Left ventricle myocardium superior (tissue), 1 donor: ENCODE results near the gene BMP3. TPM values are rescaled to one million over a fixed set of nuclear protein-coding genes. Genes with fewer than 3 reads are reported as not detected.
"Not testable (repeated sequence)": the region's sequence is repeated elsewhere in the genome, so short reads cannot be mapped to it uniquely, and the experiment has no call there.

Source experiments
- ATAC-seq: fragments of 200-7000 bp; cut with Tn5 transposase; one replicate; pipeline ENCODE4 v1.9.1; 2020; ENCODE audit warnings: mild to moderate bottlenecking, moderate library complexity
- DNase-seq: peaks from one replicate; pipeline ENCODE4 v3.0.0-alpha.2; 2020
- intact Hi-C: fragments of 100-400 bp; cut with micrococcal nuclease; formaldehyde crosslinking; loops from one replicate; pipeline ENCODE4 v1.11.0; 2022
- long read RNA-seq: library from polyadenylated mRNA; unstranded; transcript quantifications from one replicate; pipeline ENCODE4 v2.0.0, GENCODE V29; 2021
- total RNA-seq: library from RNA; stranded (reverse); fragmentation: NEBNext Ultra II Directional; extraction: Animal tissue kit (Norgen Biotek cat#: 25700); gene quantifications from one replicate; pipeline ENCODE4 v1.2.1, GENCODE V29; 2021
- donor health status: DM: no; HTN: yes; CAD: no; lungs with severe emphysema.

Gene BMP3, protein sequence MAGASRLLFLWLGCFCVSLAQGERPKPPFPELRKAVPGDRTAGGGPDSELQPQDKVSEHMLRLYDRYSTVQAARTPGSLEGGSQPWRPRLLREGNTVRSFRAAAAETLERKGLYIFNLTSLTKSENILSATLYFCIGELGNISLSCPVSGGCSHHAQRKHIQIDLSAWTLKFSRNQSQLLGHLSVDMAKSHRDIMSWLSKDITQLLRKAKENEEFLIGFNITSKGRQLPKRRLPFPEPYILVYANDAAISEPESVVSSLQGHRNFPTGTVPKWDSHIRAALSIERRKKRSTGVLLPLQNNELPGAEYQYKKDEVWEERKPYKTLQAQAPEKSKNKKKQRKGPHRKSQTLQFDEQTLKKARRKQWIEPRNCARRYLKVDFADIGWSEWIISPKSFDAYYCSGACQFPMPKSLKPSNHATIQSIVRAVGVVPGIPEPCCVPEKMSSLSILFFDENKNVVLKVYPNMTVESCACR
- not detected for total RNA-seq
- long read RNA-seq = 0 reads

DNA sequence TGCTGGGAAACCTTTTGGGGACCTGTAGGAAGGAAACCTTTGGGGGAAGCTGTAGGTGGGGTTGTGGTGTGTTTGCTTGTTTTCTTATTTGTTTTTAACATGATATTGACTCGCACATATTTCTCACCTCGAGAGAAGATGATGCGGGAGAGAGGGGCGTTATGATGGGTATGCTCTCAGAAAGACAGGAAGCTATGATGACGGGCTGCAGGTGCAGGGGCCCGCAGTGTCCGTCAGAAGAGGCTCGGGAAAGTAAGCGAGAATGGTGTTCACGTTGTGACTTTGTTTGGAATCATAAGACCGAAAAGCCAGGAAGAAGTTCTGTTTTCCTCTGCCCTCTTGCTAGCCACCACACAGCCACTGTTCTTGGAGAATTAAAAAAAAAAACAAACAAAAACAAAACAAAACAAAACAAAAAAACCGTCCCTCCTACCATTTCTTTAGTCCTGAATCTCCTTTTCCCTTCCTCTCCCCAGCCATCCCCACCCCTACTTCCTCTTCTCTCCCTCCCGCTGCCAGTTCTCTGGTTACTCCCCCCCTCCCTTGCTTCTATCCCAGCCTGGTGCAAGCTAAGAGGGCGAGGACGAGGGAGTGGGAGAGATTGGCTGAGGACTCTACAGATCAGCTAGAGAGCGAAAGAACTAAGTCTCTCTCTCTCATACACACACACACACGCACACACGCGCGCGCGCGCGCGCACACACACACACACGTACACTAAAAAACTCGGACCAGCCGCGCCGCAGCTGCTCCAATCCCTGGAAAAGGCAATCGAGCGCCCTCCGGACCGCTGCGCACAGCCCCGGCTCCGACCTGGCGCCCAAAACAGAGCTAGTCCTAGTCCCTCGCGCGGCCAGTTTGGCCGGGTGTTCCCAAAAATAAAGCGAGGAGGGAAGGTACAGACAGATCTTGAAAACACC lies at the start of gene BMP3:
Gene BMP3 (plus strand): TSS at position 648 of the 920 bp plus-strand sequence. CDS start 577 bp downstream, outside the sequence.
- intact Hi-C loops = no loop called here
- ATAC-seq = no peak
- peak; percentile 26 for DNase-seq

- ATAC-seq (no peak), DNase-seq (no peak)
- intact Hi-C loops = no loop called here
Measured at GRCh38 chr4:80986011-80986410, 44.5 kb upstream of the BMP3 start.

DNA sequence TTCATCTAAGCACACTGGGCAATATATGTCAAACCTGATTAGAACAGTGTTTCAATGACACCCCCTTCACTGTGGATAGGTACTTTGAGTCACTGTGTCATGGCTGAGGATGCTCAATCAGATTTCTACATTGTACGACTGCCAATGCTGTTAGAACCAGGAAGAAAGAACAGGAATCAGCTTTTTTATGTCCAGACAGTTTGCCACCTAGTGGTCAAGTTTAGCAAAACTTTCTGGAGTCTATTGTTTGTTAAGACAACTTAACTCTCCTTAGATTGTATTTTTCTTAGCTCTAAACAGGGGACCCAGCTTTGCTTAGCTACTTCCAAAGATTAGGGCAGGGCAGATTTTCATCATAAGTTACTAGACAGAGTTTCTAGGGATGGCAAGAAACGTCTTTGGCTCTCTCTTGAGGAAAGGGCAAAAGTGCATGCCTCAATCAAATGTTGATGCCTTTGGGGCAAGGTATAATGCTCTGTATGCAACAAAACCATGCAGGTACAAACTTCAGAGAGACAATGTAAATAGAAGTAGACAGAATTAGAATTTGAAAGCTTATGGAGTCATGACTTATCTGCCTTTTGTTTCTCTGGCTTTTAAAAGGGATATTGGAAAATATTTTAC lies 40.5 kb upstream of the BMP3 start:
- no peak for DNase-seq
- intact Hi-C loops = loop anchor here (10.0 kb wide), 1 partner anchor 625 kb away; no protein-coding TSS in a partner anchor
- no peak for ATAC-seq

DNA sequence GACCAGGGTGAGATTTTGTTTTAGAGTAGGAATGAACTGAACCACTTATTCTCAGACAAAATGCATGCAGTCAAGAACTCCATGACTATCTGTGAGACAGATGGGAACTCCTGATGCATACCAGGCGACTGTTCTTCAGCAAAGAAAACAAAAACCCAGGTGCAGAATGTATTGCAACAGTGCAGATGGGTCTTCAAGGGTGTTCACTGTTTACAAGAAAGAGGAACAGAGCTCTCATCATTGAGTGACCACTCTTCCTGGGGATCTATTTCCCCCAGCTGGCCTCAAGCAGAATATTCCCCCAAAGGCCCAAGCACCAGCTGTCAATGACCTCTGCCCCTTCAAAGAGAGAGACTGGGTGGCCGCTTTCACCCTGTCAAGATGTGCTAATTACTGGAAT lies 39.7 kb upstream of the BMP3 start:
- DNase-seq = no peak
- intact Hi-C loops = loop anchor here (10.0 kb wide), 1 partner anchor 626 kb away; no protein-coding TSS in a partner anchor
- no peak for ATAC-seq

DNA sequence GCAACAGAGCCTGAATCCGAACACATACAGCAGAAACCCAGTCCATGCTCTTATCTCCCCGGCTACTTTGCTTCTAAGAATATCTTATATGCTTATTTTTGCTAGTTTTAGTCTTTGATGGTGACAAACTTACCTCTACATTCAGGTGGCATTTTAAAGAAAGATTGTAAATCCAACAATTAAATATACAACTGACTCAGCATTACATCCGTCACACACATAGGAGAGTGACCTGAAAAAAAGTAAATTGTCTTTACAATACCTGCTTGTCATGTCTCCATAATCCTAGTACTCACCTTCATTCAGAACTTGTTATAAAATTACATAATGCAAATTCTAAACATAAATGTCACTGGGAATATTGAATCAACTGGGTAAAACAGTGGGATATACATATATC lies 30.6 kb upstream of the BMP3 start:
- DNase-seq (no peak), ATAC-seq (no peak)
- intact Hi-C loops = loop anchor here (10.0 kb wide), 1 partner anchor 635 kb away; no protein-coding TSS in a partner anchor

- intact Hi-C loops = no loop called here
- DNase-seq (no peak), ATAC-seq (no peak)
Measured at GRCh38 chr4:81003597-81004111, 26.9 kb upstream of the BMP3 start.

DNA sequence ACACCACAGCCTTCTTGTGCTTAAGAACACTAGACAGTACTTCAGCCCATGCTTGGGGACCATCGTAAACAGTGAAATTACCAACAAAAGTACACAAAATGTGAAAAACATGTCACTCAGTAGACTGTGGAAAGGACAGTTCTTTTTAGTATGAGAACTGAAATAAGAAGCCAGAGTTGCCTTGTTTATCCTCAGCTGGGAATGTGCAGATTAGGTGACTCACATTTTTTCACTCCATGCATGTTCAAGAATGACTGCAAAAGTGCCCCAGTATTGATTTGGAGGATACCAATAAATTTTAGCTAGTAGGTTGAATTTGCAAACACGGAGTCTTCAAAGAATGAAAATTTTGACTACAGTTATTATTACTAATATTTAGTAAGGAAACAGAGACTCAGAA lies 23.1 kb upstream of the BMP3 start:
- DNase-seq (no peak), ATAC-seq (no peak)
- intact Hi-C loops = no loop called here

DNA sequence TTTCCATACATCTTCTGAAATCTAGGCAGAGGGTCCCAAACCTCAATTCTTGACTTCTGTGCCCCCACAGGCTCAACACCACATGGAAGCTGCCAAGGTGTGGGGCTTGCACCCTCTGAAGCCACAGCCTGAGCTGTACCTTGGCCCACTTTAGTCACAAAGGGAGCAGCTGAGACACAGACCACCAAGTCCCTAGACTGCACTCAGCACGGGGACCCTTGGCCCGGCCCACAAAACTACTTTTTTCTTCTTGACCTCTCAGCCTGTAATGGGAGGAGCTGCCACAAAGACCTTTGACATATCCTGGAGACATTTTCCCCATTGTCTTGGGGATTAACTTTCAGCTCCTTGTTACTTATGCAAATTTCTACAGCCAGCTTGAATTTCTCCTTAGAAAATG lies 13.9 kb upstream of the BMP3 start:
- intact Hi-C loops, ATAC-seq, DNase-seq: not testable (repeated sequence)

DNA sequence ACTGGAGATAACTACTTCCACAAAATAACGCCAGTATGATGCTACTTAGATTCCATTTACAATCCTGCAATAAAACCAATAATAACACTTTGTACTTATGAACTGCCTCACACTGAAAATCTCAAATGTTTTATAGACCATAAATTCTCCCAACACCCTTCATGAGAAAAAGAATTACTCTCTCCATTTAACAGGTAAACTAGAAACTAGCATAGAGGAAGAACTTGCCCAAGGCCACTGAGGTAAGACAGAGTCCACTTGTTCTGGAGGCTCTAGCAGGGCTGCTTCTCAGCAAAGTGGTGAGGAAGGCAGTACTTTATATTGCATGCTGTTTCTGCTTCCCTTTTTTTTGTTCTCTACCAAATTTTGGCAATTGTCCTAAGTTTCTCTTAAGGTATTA lies 11.5 kb upstream of the BMP3 start:
- ATAC-seq (no peak), DNase-seq (no peak)
- intact Hi-C loops = no loop called here

GRCh38 chr4:81021142-81021944 lies 9.2 kb upstream of the BMP3 start:
- ATAC-seq = no peak
- DNase-seq = no peak
- intact Hi-C loops = no loop called here

DNA sequence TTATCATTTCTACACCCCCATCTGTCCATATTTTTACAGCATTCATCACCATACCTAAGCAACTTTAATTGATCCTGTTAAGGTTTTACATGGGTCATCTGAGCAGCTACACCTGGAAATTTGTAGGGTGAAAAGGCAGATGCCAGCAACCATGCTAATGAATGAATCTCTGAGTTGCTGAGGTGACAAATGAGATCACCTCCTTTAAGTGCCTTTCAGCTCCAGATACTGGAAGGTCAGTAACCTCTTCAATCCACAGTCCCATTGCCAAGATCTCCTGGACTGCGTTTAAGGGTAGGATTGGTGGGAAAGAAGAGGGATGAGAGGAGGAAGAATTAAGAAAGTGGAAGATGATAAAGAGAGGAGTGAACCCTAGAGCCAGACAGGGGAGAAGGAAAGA lies 8.5 kb upstream of the BMP3 start:
- ATAC-seq (no peak), DNase-seq (no peak)
- intact Hi-C loops = no loop called here

GRCh38 chr4:81023484-81023883 lies 7.0 kb upstream of the BMP3 start:
- ATAC-seq = no peak
- intact Hi-C loops = no loop called here
- no peak for DNase-seq

DNA sequence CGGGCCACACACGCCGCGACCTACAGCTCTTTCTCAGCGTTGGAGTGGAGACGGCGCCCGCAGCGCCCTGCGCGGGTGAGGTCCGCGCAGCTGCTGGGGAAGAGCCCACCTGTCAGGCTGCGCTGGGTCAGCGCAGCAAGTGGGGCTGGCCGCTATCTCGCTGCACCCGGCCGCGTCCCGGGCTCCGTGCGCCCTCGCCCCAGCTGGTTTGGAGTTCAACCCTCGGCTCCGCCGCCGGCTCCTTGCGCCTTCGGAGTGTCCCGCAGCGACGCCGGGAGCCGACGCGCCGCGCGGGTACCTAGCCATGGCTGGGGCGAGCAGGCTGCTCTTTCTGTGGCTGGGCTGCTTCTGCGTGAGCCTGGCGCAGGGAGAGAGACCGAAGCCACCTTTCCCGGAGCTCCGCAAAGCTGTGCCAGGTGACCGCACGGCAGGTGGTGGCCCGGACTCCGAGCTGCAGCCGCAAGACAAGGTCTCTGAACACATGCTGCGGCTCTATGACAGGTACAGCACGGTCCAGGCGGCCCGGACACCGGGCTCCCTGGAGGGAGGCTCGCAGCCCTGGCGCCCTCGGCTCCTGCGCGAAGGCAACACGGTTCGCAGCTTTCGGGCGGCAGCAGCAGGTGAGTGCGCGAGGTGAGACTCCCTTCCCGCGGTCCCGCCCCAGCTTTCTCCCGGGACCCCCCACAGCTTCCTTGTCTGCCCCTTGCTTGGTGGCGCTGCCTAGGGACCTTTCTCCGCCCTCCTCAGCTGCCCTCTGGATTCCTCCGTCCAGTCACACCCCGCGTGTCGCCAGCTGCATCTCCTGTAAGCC lies 678 bp downstream of the BMP3 start:
- no peak for ATAC-seq
- intact Hi-C loops = no loop called here
- DNase-seq = no peak

GRCh38 chr4:81031796-81032551 lies 1.5 kb downstream of the BMP3 start:
- DNase-seq = no peak
- ATAC-seq = no peak
- intact Hi-C loops = no loop called here

DNA sequence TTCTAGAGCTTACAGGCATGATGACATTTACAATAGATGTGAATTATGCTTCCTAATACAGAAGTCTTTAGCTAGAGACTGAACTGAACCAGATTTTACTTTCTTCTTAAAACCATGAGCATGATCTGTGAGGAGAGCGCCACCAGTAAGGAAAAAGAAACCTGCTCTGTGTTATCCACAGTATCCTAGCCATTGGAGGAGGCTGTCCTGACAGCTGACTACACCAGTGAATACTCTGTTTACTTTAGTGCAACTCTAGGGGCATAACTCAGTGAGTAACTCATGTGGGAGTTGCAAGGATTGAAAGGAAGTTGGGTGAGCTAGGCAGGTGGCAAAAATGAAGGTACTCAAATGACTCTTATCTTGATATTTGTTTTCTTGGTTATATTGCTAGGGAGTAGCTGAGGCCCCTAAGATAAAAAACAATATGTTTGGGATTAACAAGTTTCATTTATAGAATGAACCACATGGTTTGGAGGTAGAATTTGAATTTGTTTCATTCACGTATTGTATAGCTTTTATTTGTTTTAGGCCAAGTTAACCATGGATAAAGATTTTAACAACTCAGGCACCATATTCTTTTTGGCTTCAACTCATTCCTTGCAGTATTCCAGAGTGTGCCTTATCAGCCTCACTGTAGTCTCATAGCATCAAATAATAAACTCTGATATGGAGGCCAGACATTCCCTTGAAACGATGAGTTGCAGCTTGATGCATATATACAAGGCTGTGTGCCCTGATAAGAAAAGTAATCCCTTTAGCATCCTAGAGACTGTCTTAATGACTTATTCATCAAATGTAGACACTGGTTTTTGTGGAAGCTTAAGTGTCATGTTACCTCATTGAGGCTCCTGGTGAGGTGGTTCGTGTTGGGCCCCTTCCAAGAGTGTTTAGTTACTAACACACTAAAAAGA lies 2.5 kb downstream of the BMP3 start:
- DNase-seq (no peak), ATAC-seq (no peak)
- intact Hi-C loops = no loop called here
